CD4-positive, alpha-beta T cell treated with Interleukin-2 at 100 ng/mL for 4 hours (primary cell): ENCODE data around the gene ORAI2.
"Not testable (repeated sequence)": the region's sequence is repeated elsewhere in the genome, so short reads cannot be mapped to it uniquely, and the experiment has no call there.

Experiments
- DNase-seq: peaks from one replicate; pipeline ENCODE4 v3.0.0-alpha.2; 2020; ENCODE audit warnings: low spot score

ORAI2 gene

GRCh38 chr7:102446387-102447156 is 13.2 kb downstream of the ORAI2 start:
- DNase-seq = no peak

- DNase-seq = no peak
Observed at GRCh38 chr7:102447311-102447710, 13.9 kb downstream of the ORAI2 start.

GRCh38 chr7:102449136-102449535 is 15.8 kb downstream of the ORAI2 start:
- no peak for DNase-seq

GRCh38 chr7:102450242-102450641 is 16.9 kb downstream of the ORAI2 start:
- DNase-seq = peak; percentile 50

- no peak for DNase-seq
Observed at GRCh38 chr7:102451371-102452054, 18.1 kb downstream of the ORAI2 start.

GRCh38 chr7:102452451-102452850 is 19.1 kb downstream of the ORAI2 start:
- DNase-seq = no peak

- DNase-seq = no peak
Observed at GRCh38 chr7:102453319-102453718, 19.9 kb downstream of the ORAI2 start.

- DNase-seq = no peak
Observed at GRCh38 chr7:102454468-102454867, 21.1 kb downstream of the ORAI2 start.

- DNase-seq = not testable (repeated sequence)
Observed at GRCh38 chr7:102454932-102455331, 21.6 kb downstream of the ORAI2 start.

- DNase-seq = no peak
Observed at GRCh38 chr7:102455596-102455995, 22.2 kb downstream of the ORAI2 start.

GRCh38 chr7:102456327-102456726 is 23.0 kb downstream of the ORAI2 start:
- DNase-seq = no peak

- DNase-seq = no peak
Observed at GRCh38 chr7:102457352-102457924, 24.1 kb downstream of the ORAI2 start.

- no peak for DNase-seq
Observed at GRCh38 chr7:102459221-102459844, 26.0 kb downstream of the ORAI2 start.

- DNase-seq = no peak
Observed at GRCh38 chr7:102460467-102460866, 27.1 kb downstream of the ORAI2 start.

GRCh38 chr7:102463841-102464576 is 30.6 kb downstream of the ORAI2 start:
- no peak for DNase-seq

GRCh38 chr7:102464577-102465280 is 31.4 kb downstream of the ORAI2 start, which contains the start of the genes ALKBH4 and LRWD1:
ALKBH4 (minus strand) TSS chr7:102464863; CDS start chr7:102464836, 27 bp downstream.
LRWD1 (plus strand) TSS chr7:102464984; CDS start chr7:102465081, 97 bp downstream.
- peak; percentile 94 for DNase-seq

- no peak for DNase-seq
Observed at GRCh38 chr7:102466097-102466496, 32.7 kb downstream of the ORAI2 start.

- DNase-seq = no peak
Observed at GRCh38 chr7:102467581-102468477, 34.5 kb downstream of the ORAI2 start.

- DNase-seq = no peak
Observed at GRCh38 chr7:102468478-102469350, 35.3 kb downstream of the ORAI2 start.
